ENCODE measurements around the gene CFAP20DC. TPM values are rescaled to one million over a fixed set of nuclear protein-coding genes. Genes with fewer than 3 reads are reported as not detected.

CFAP20DC gene
- polyA plus RNA-seq, 1 experiment: 0.81 TPM

DNA sequence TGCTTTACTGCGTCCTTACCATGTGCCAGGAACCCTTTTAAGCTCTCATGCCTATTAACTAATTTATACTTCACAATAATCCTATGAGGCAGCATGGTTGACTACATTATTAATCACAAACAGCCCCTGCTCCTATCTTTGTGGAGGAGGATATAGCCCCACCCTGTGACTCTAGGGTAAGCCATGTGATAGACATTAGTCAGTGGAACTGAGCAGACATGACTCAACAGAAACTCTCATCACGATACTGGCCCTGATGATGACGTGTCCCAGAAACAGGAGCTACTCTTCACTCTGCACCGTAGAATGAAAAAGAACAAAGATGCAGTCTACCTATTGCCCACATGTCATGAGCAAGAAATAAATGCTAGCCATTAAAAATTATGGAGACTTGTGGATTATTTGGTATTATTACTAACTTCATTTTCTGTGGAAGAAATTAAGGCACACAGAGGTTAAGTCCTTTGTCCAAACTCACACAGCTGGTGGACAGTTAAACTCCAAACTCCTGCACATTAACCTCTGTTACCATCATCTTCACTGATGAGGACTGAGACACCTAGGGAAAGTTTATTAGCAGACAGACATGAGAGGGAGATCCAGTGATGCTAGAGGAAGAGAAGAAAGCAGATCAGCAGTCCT, 51.2 kb downstream of the CFAP20DC start:
- H3K36me3 ChIP-seq (ENCODE audit: control insufficient read depth, insufficient read depth, low read length): no peaks in the 10 kb centered on the region
- POLR2A ChIA-PET: interaction anchor here (0.6 kb wide), 2 partner anchors 168 to 636 kb away, joined by 4 to 5 read pairs; no protein-coding TSS in a partner anchor
- no peak overlapping the region for H3K4me3 ChIP-seq (ENCODE audit: low read depth, low read length)
- no peak for TF ChIP-seq CTCF (IDR thresholded peaks at IDR 0.05; ENCODE audit: insufficient read depth, low read depth, low read length)
- no peaks in the 10 kb centered on the region for H3K27me3 ChIP-seq (ENCODE audit: control insufficient read depth, insufficient read depth, low read length)
- DNase-seq (ENCODE audit: low read depth): peak; percentile 85
- CTCF ChIA-PET: interaction anchor here (0.5 to 6.0 kb wide), 9 partner anchors 8 to 859 kb away, joined by 3 to 36 read pairs (median 4); no protein-coding TSS in a partner anchor

DNA sequence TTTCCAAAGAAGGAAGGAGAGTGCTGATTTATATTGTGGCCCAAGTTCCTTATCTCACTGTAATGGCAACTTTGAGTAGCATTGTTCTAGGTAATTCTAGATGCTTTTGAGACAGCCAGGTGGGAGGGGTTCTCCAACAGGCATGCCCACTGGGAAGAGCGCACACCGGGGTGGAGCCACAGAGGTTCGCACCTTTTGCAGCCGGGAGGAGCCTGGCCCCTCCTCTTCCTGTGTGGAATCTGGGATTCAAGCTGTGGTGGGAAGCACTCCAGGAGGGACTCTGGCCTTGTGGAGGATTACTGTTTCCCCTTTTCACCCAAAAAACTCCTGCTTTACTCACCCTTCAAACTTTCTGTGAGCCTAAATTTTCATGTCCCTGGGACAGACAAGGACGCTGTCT, 53.1 kb downstream of the CFAP20DC start:
- CTCF ChIA-PET: interaction anchor here (1.1 to 6.0 kb wide), 3 partner anchors 57 to 356 kb away, joined by 3 to 36 read pairs (median 6); no protein-coding TSS in a partner anchor
- no peak for TF ChIP-seq CTCF (IDR thresholded peaks at IDR 0.05; ENCODE audit: insufficient read depth, low read depth, low read length)
- Histone ChIP-seq H3K36me3 (ENCODE audit: control insufficient read depth, insufficient read depth, low read length) (no peaks in the 10 kb centered on the region), H3K27me3 (ENCODE audit: control insufficient read depth, insufficient read depth, low read length) (no peaks in the 10 kb centered on the region), H3K4me3 (ENCODE audit: low read depth, low read length) (no peak overlapping the region)
- POLR2A ChIA-PET: no interaction called here
- DNase-seq (ENCODE audit: low read depth): no peak

DNA sequence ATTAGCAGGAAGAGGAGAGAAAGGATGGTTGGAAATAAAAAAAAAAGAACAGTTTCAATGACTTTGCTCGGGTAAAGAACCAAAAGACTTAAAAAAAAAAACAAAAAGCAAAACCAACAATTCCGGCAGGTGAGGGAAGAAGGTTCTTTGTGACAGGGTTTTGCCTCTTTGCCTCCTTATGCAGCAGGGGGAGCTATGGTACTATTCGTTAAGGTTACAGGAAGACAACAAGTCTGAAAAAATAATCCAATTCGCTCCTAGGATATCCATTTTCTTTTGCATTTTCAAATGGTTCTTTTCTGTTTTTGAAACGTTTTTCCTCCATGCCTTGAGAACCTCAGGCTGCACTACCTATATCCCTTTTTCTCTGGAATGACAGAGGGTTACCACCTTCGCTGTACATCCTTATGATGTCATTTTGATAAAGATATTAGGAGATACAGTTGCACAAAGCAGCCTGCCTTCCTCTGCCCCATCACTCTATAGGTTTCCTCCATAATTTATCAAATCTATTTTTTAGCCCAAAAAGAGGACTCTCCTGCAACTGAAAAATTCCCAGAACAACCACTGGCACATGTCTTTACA, 55.0 kb downstream of the CFAP20DC start:
- DNase-seq (ENCODE audit: low read depth): no peak
- ChIA-PET POLR2A (no interaction called here), CTCF (interaction anchor here (0.6 to 6.0 kb wide), 7 partner anchors 11 to 1692 kb away, joined by 3 to 36 read pairs (median 3); no protein-coding TSS in a partner anchor)
- Histone ChIP-seq H3K4me3 (ENCODE audit: low read depth, low read length) (no peak overlapping the region), H3K36me3 (ENCODE audit: control insufficient read depth, insufficient read depth, low read length) (no peaks in the 10 kb centered on the region), H3K27me3 (ENCODE audit: control insufficient read depth, insufficient read depth, low read length) (no peaks in the 10 kb centered on the region)
- peak; percentile 88 for TF ChIP-seq CTCF (IDR thresholded peaks at IDR 0.05; ENCODE audit: insufficient read depth, low read depth, low read length)

GRCh38 chr3:58993547-58993946, 56.3 kb downstream of the CFAP20DC start:
- DNase-seq (ENCODE audit: low read depth): no peak
- POLR2A ChIA-PET: no interaction called here
- CTCF ChIA-PET: interaction anchor here (0.6 to 6.0 kb wide), 4 partner anchors 60 to 861 kb away, joined by 3 to 36 read pairs (median 4); no protein-coding TSS in a partner anchor
- Histone ChIP-seq H3K4me3 (ENCODE audit: low read depth, low read length) (no peak overlapping the region), H3K27me3 (ENCODE audit: control insufficient read depth, insufficient read depth, low read length) (no peaks in the 10 kb centered on the region), H3K36me3 (ENCODE audit: control insufficient read depth, insufficient read depth, low read length) (no peaks in the 10 kb centered on the region)
- no peak for TF ChIP-seq CTCF (IDR thresholded peaks at IDR 0.05; ENCODE audit: insufficient read depth, low read depth, low read length)

GRCh38 chr3:58991623-58992022, 58.2 kb downstream of the CFAP20DC start:
- POLR2A ChIA-PET: no interaction called here
- Histone ChIP-seq H3K27me3 (ENCODE audit: control insufficient read depth, insufficient read depth, low read length) (no peaks in the 10 kb centered on the region), H3K4me3 (ENCODE audit: low read depth, low read length) (no peak overlapping the region), H3K36me3 (ENCODE audit: control insufficient read depth, insufficient read depth, low read length) (no peaks in the 10 kb centered on the region)
- CTCF ChIA-PET: no interaction called here
- no peak for TF ChIP-seq CTCF (IDR thresholded peaks at IDR 0.05; ENCODE audit: insufficient read depth, low read depth, low read length)
- DNase-seq (ENCODE audit: low read depth): no peak
